CD4-positive, CD25-positive, alpha-beta regulatory T cell (primary cell): Measurements from ENCODE around the gene SERPINE2. TPM values are rescaled to one million over a fixed set of nuclear protein-coding genes. Genes with fewer than 3 reads are reported as not detected.
A peak's percentile ranks its signal among the peaks of the same experiment; 100 is the strongest.

Source experiments
- ATAC-seq, 2 donors: fragments of 150-1000 bp; cut with Tn5 transposase; one replicate each; pipeline ENCODE4 v1.10.0; 2021; ENCODE audit warnings: low read depth in 2 of 2, moderate number of reproducible peaks in 2 of 2, moderate library complexity in 1 of 2
- DNase-seq, 3 donors: peaks; one replicate each; pipeline versions ENCODE4 v3.0.0 to v3.0.0-alpha.2; 2012 to 2022; ENCODE audit warnings: mixed read lengths in 1 of 3
- H3K27ac ChIP-seq: one replicate; pipeline ENCODE4 v1.7.0; 2013; ENCODE audit warnings: mild to moderate bottlenecking, low read length; ENCODE audit not compliant: insufficient read depth, poor library complexity, severe bottlenecking
- H3K27me3 ChIP-seq: one replicate; pipeline ENCODE4 v1.7.0; 2013; ENCODE audit warnings: low read length; ENCODE audit not compliant: control insufficient read depth, insufficient read depth
- H3K36me3 ChIP-seq: one replicate; pipeline ENCODE4 v1.7.0; 2013; ENCODE audit warnings: mild to moderate bottlenecking, low read length, moderate library complexity; ENCODE audit not compliant: control insufficient read depth, insufficient read depth
- H3K4me1 ChIP-seq: 2 replicates; pipeline ENCODE4 v1.7.0; 2013; ENCODE audit warnings: mild to moderate bottlenecking, low read length; ENCODE audit not compliant: insufficient read depth, control insufficient read depth, poor library complexity, severe bottlenecking
- H3K4me3 ChIP-seq: one replicate; pipeline ENCODE4 v1.7.0; 2013; ENCODE audit warnings: low read depth, mild to moderate bottlenecking, low read length, moderate library complexity
- H3K9me3 ChIP-seq, 2 experiments: 1 replicate in 1 of 2; 2 replicates in 1 of 2; pipeline ENCODE4 v1.7.0; 2013; ENCODE audit warnings: low read length in 2 of 2, mild to moderate bottlenecking in 1 of 2, moderate library complexity in 1 of 2; ENCODE audit not compliant: control insufficient read depth in 2 of 2
- H3K27ac Mint-ChIP-seq, 3 donors: one replicate each; pipeline ENCODE4 v1.8.0; 2020 to 2022; ENCODE audit warnings: mild to moderate bottlenecking in 3 of 3, mixed read lengths in 3 of 3, moderate library complexity in 2 of 3
- H3K27me3 Mint-ChIP-seq: one replicate; pipeline ENCODE4 v1.8.0; 2022; ENCODE audit warnings: mild to moderate bottlenecking, mixed read lengths
- H3K36me3 Mint-ChIP-seq: one replicate; pipeline ENCODE4 v1.8.0; 2020; ENCODE audit warnings: mixed read lengths
- H3K4me1 Mint-ChIP-seq, 4 donors: one replicate each; pipeline ENCODE4 v1.8.0; 2020 to 2022; ENCODE audit warnings: mixed read lengths in 4 of 4, mild to moderate bottlenecking in 1 of 4
- H3K4me3 Mint-ChIP-seq, 4 donors: one replicate each; pipeline ENCODE4 v1.8.0; 2020 to 2022; ENCODE audit warnings: mild to moderate bottlenecking in 4 of 4, mixed read lengths in 4 of 4, moderate library complexity in 3 of 4
- H3K9me3 Mint-ChIP-seq, 7 donors: one replicate each; pipeline ENCODE4 v1.8.0; 2020 to 2022; ENCODE audit warnings: mixed read lengths in 7 of 7, mild to moderate bottlenecking in 3 of 7, moderate library complexity in 2 of 7
- polyA plus RNA-seq, 4 donors: library from polyadenylated mRNA; unstranded; fragments of 300-500 nt; fragmentation: Illumina TruSeq; gene quantifications; one replicate each; pipeline ENCODE4 v1.2.3, GENCODE V29; 2021
- total RNA-seq: library from RNA; stranded (reverse); gene quantifications from one replicate; pipeline ENCODE4 v1.2.3, GENCODE V29; 2022

Gene SERPINE2
- total and polyA plus RNA-seq, 5 donors from 2014 or later: 0.85 to 1.8 (median 1.5) TPM

DNA sequence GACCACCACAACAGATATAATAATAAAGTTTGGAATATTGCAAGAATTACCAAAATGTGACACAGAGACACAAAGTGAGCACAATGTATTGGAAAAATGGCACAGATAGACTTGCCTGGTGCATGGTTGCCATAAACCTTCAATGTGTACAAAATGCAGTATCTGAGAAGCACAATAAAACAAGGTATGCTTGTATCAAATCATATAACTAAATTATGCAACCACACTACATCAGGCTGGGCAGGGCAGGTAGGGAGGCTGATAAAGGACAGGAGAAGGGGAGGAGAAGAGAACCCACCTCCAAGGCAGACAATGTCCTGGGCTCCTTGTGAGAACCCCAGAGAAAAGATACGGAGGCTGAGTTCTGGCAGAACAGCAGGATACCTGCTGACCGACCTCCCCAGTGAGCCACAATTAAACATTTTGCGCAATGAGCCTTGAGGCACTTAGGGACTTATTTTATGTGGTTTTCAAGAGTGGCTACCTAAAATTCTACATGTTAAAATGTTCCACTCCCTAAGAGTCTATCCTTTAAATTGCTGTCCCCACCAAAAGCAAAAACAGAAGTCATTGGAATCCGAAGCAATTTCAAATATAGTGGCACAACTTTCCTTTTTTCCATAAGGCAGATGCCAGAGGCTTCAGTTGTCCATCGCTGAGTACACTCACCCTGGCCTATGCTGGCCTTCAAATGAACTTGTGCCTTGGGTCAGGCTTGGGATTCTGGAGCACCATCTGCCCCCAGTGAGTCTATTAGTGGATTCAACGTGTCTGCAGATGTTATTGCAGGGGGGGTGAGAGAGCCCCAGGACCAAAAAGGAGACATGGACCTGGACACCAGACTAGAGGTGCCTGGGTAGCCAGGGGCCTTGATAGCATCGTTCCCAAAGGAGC is 110.7 kb downstream of the SERPINE2 start:
- Mint-ChIP-seq H3K36me3 (peaks cover 7% of the 10 kb centered on the region), H3K27ac (peak overlapping the region in 2 of 3 donors; percentile 69 to 89), H3K27me3 (no peaks in the 10 kb centered on the region), H3K4me3 (peak overlapping the region in 1 of 4 donors; percentile 54), H3K9me3 (peaks cover 0 to 7% (median 0%) of the 10 kb centered on the region in 7 donors), H3K4me1 (peaks cover 16 to 48% (median 32%) of the 10 kb centered on the region in 4 donors)
- DNase-seq: no peak
- ATAC-seq: no peak
- Histone ChIP-seq H3K36me3 (no peaks in the 10 kb centered on the region), H3K27ac (no peak overlapping the region), H3K4me3 (no peak overlapping the region), H3K4me1 (peaks cover 15% of the 10 kb centered on the region), H3K27me3 (no peaks in the 10 kb centered on the region), H3K9me3 (peaks cover 0 to 2% of the 10 kb centered on the region in 2 experiments)

DNA sequence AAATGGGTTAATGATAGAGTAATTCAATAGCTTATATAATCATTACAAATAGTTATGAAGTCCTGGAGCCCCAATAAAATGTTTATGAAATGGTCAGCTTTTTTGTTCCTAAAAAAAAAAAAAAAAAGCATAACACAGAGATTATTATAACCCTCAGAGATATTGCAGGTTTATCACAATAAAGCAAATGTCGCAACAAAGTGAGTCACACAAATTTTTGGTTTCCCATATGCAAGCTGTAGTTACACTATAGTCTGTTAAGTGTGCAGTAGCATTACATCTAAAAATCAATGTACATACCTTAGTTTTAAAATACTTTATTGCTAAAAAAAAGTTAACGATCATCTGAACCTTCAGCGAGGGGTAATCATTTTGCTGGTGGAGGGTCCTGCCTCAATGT is 114.0 kb downstream of the SERPINE2 start:
- Mint-ChIP-seq H3K27ac (no peak overlapping the region), H3K4me3 (no peak overlapping the region), H3K36me3 (peaks cover 12% of the 10 kb centered on the region), H3K27me3 (no peaks in the 10 kb centered on the region), H3K9me3 (peaks cover 0 to 7% (median 0%) of the 10 kb centered on the region in 7 donors), H3K4me1 (peaks cover 15 to 43% (median 24%) of the 10 kb centered on the region in 4 donors)
- no peak overlapping the region for H3K27ac ChIP-seq
- no peaks in the 10 kb centered on the region for H3K36me3 ChIP-seq
- ATAC-seq: no peak
- H3K4me3 ChIP-seq: no peak overlapping the region
- DNase-seq: no peak
- peaks cover 0 to 2% of the 10 kb centered on the region in 2 experiments for H3K9me3 ChIP-seq
- H3K27me3 ChIP-seq: no peaks in the 10 kb centered on the region
- H3K4me1 ChIP-seq: peaks cover 7% of the 10 kb centered on the region

Other genes starting within 250 kb of the SERPINE2 start
- 3.7 TPM for gene AP1S3, start 201.7 kb downstream of the SERPINE2 start, total RNA-seq
- gene AP1S3, start 201.7 kb downstream of the SERPINE2 start, polyA plus RNA-seq: 1 to 10 TPM in 2 of 4 donors, under 1 TPM in 2; 0.88 to 2.2 (median 1.5) TPM
- 67.1 TPM for gene WDFY1, start 94.0 kb downstream of the SERPINE2 start, total RNA-seq
- gene WDFY1, start 94.0 kb downstream of the SERPINE2 start, polyA plus RNA-seq: 10 to 100 TPM; 24.9 to 37.7 (median 26.0) TPM
- gene MRPL44, start 81.8 kb downstream of the SERPINE2 start, total RNA-seq: 27.4 TPM
- 10 to 100 TPM; 36.6 to 46.5 (median 41.8) TPM for gene MRPL44, start 81.8 kb downstream of the SERPINE2 start, polyA plus RNA-seq